H1 (cell line): ENCODE results near the gene CENPO. TPM values are rescaled to one million over a fixed set of nuclear protein-coding genes. Genes with fewer than 3 reads are reported as not detected.

Experiments
- CTCF ChIA-PET: fragments of 300-600 bp; sonication (Branson Sonifier 250); formaldehyde crosslinking; loops from one replicate; lab custom pipeline; 2021; ENCODE audit not compliant: partially characterized antibody; lab: Charles Lee
- POLR2A ChIA-PET: fragments of 300-600 bp; sonication (Branson Sonifier 250); formaldehyde crosslinking; loops from one replicate; lab custom pipeline; 2021; ENCODE audit warnings: inconsistent platforms; ENCODE audit not compliant: partially characterized antibody; lab: Charles Lee
- DNase-seq, 2 experiments: peaks; one replicate each; pipeline versions ENCODE4 v3.0.0 to v3.0.0-alpha.2; 2010 to 2022; ENCODE audit warnings: low spot score in 2 of 2, low read depth in 1 of 2, mixed read lengths in 1 of 2
- FAIRE-seq: peaks from 2 replicates; lab custom pipeline; 2011; peaks lifted over from hg19 to GRCh38; lab: Jason Lieb, UNC
- H2AFZ ChIP-seq: 2 replicates; pipeline ENCODE4 v1.8.1; 2012; ENCODE audit warnings: low read length, inconsistent platforms
- H2AK5ac ChIP-seq: 2 replicates; pipeline ENCODE4 v1.6.1; 2013; ENCODE audit warnings: low read depth, low read length
- H2BK120ac ChIP-seq: replicated peaks from 2 replicates; pipeline ENCODE3; 2013; ENCODE audit warnings: low read depth, low read length, inconsistent platforms
- H2BK12ac ChIP-seq: 2 replicates; pipeline ENCODE4 v1.6.1; 2013; ENCODE audit warnings: low read depth, low read length
- H2BK15ac ChIP-seq: 2 replicates; pipeline ENCODE4 v1.6.1; 2013; ENCODE audit warnings: low read length
- H2BK20ac ChIP-seq: 2 replicates; pipeline ENCODE4 v1.6.1; 2013; ENCODE audit warnings: low read length
- H2BK5ac ChIP-seq: 2 replicates; pipeline ENCODE4 v1.6.1; 2013; ENCODE audit warnings: low read depth, low read length
- H3K14ac ChIP-seq: 2 replicates; pipeline ENCODE4 v1.6.1; 2013; ENCODE audit warnings: inconsistent platforms; ENCODE audit not compliant: insufficient read length
- H3K18ac ChIP-seq: 2 replicates; pipeline ENCODE4 v1.6.1; 2013; ENCODE audit warnings: low read length; ENCODE audit errors: extremely low read depth
- H3K23ac ChIP-seq: 2 replicates; pipeline ENCODE4 v1.6.1; 2013; ENCODE audit warnings: inconsistent platforms; ENCODE audit not compliant: insufficient read length
- H3K23me2 ChIP-seq: 2 replicates; pipeline ENCODE4 v1.6.1; 2013; ENCODE audit warnings: low read depth, low read length
- H3K27ac ChIP-seq: 2 replicates; pipeline ENCODE4 v1.6.1; 2011; ENCODE audit warnings: low read depth, low read length, inconsistent platforms
- H3K27me3 ChIP-seq, 4 experiments: replicated peaks in 1 of 4; 1 replicate in 1 of 4; 2 replicates in 3 of 4; pipeline versions ENCODE4 v1.6.1 to v1.8.1; 2011 to 2013; ENCODE audit warnings: low read length in 3 of 4, mild to moderate bottlenecking in 3 of 4, inconsistent platforms in 2 of 4, mixed read lengths in 2 of 4, moderate library complexity in 1 of 4; ENCODE audit not compliant: control insufficient read depth in 3 of 4, insufficient read depth in 3 of 4; ENCODE audit errors: extremely low read depth in 1 of 4
- H3K36me3 ChIP-seq, 4 experiments: 2 replicates each; pipeline versions ENCODE4 v1.6.1 to v1.8.1; 2011 to 2013; ENCODE audit warnings: mild to moderate bottlenecking in 4 of 4, low read length in 3 of 4, moderate library complexity in 2 of 4, control low read depth in 1 of 4, inconsistent platforms in 1 of 4; ENCODE audit not compliant: insufficient read depth in 4 of 4, control insufficient read depth in 2 of 4
- H3K4ac ChIP-seq: replicated peaks from 2 replicates; pipeline ENCODE3; 2013; ENCODE audit warnings: low read length, low read depth, mixed read lengths, inconsistent platforms; ENCODE audit not compliant: insufficient read length
- H3K4me1 ChIP-seq, 4 experiments: replicated peaks in 1 of 4; 1 replicate in 1 of 4; 2 replicates in 3 of 4; pipeline versions ENCODE4 v1.6.1 to v1.8.1; 2011 to 2013; ENCODE audit warnings: low read length in 3 of 4, inconsistent platforms in 2 of 4, mixed read lengths in 1 of 4; ENCODE audit not compliant: insufficient read depth in 4 of 4, control insufficient read depth in 3 of 4
- H3K4me2 ChIP-seq, 2 experiments: 2 replicates each; pipeline versions ENCODE4 v1.6.1 to v1.8.1; 2011 to 2013; ENCODE audit warnings: low read depth in 2 of 2, low read length in 2 of 2, control low read depth in 1 of 2, inconsistent platforms in 1 of 2, mild to moderate bottlenecking in 1 of 2; ENCODE audit not compliant: insufficient read depth in 1 of 2
- H3K4me3 ChIP-seq, 4 experiments: fragments of 200-600, 300-600 bp in 1 of 4; sonication (generic), shearing (Covaris generic), sonication (Bioruptor Twin) in 1 of 4; 2 replicates each; pipeline versions ENCODE4 v1.5.1 to v1.8.1; 2011 to 2016; ENCODE audit warnings: low read length in 4 of 4, low read depth in 3 of 4, control low read depth in 2 of 4, inconsistent platforms in 2 of 4, mild to moderate bottlenecking in 2 of 4, mixed read lengths in 1 of 4, moderate library complexity in 1 of 4; ENCODE audit not compliant: insufficient read depth in 2 of 4; ENCODE audit errors: extremely low read depth in 1 of 4
- H3K56ac ChIP-seq: replicated peaks from 2 replicates; pipeline ENCODE3; 2013; ENCODE audit warnings: low read depth, mild to moderate bottlenecking, mixed read lengths, low read length, inconsistent platforms; ENCODE audit not compliant: insufficient read length
- H3K79me1 ChIP-seq: 2 replicates; pipeline ENCODE4 v1.6.1; 2013; ENCODE audit warnings: low read depth, low read length, control low read depth
- H3K79me2 ChIP-seq, 2 experiments: 2 replicates each; pipeline versions ENCODE4 v1.6.1 to v1.8.1; 2012 to 2013; ENCODE audit warnings: low read length in 2 of 2, mild to moderate bottlenecking in 2 of 2, inconsistent platforms in 1 of 2; ENCODE audit not compliant: insufficient read depth in 2 of 2, control insufficient read depth in 1 of 2
- H3K9ac ChIP-seq, 4 experiments: replicated peaks in 1 of 4; 1 replicate in 1 of 4; 2 replicates in 3 of 4; pipeline versions ENCODE4 v1.6.1 to v1.8.1; 2011 to 2013; ENCODE audit warnings: low read depth in 3 of 4, low read length in 3 of 4, control low read depth in 2 of 4, mild to moderate bottlenecking in 2 of 4, moderate library complexity in 2 of 4, inconsistent platforms in 1 of 4; ENCODE audit errors: extremely low read depth in 1 of 4
- H3K9me3 ChIP-seq, 2 experiments: 2 replicates each; pipeline versions ENCODE4 v1.6.1 to v1.8.1; 2012 to 2013; ENCODE audit warnings: mild to moderate bottlenecking in 2 of 2, moderate library complexity in 2 of 2, control low read depth in 1 of 2, inconsistent platforms in 1 of 2, low read depth in 1 of 2, low read length in 1 of 2, mixed read lengths in 1 of 2; ENCODE audit not compliant: insufficient read depth in 2 of 2
- H4K20me1 ChIP-seq, 2 experiments: replicated peaks in 1 of 2; 2 replicates each; pipeline versions ENCODE3 to v1.8.1; 2011 to 2013; ENCODE audit warnings: inconsistent platforms in 2 of 2, low read length in 2 of 2, mild to moderate bottlenecking in 1 of 2; ENCODE audit not compliant: insufficient read depth in 2 of 2, control insufficient read depth in 1 of 2
- H4K5ac ChIP-seq: 2 replicates; pipeline ENCODE4 v1.6.1; 2013; ENCODE audit warnings: low read length, low read depth, mixed read lengths, inconsistent platforms; ENCODE audit not compliant: insufficient read length
- H4K8ac ChIP-seq: 2 replicates; pipeline ENCODE4 v1.8.0; 2013; ENCODE audit warnings: mild to moderate bottlenecking, moderate library complexity, low read length, inconsistent platforms; ENCODE audit not compliant: insufficient read depth; ENCODE audit errors: extremely low read depth
- H4K91ac ChIP-seq: replicated peaks from 2 replicates; pipeline ENCODE3; 2013; ENCODE audit warnings: low read length, mixed read lengths, inconsistent platforms; ENCODE audit not compliant: insufficient read length
- CTBP2 ChIP-seq: IDR thresholded peaks from 2 replicates; pipeline ENCODE4 v1.7.0; 2011; ENCODE audit warnings: borderline replicate concordance, mild to moderate bottlenecking, moderate library complexity, mixed read lengths, low read length; ENCODE audit not compliant: insufficient read depth, insufficient read length
- EGR1 ChIP-seq: IDR thresholded peaks from 2 replicates; pipeline ENCODE4 v1.6.1; 2011; ENCODE audit warnings: low read depth, low read length, borderline replicate concordance
- JUN ChIP-seq: IDR thresholded peaks from 2 replicates; pipeline ENCODE4 v1.6.1; 2011; ENCODE audit warnings: low read depth, mild to moderate bottlenecking, improper control_type of control experiment, low read length
- RBBP5 ChIP-seq: IDR thresholded peaks from 2 replicates; pipeline ENCODE4 v1.7.1; 2012; ENCODE audit warnings: low read depth, mild to moderate bottlenecking, inconsistent platforms, low read length, moderate library complexity, borderline replicate concordance
- WGBS, 2 experiments: shearing (Covaris generic) in 1 of 2; methylation state at CpG; one replicate each; pipeline versions ENCODE4 v1.1.6 to v1.1.7; 2013 to 2015; ENCODE audit warnings: low lambda C conversion rate in 2 of 2, mixed read lengths in 2 of 2, inconsistent platforms in 1 of 2, low coverage in 1 of 2, missing lambda C conversion rate in 1 of 2; ENCODE audit not compliant: insufficient replicate concordance in 2 of 2, insufficient coverage in 1 of 2, insufficient read length in 1 of 2; ENCODE audit errors: extremely low coverage in 1 of 2, missing lambda C conversion rate in 1 of 2; 5-methylcytosine and 5-hydroxymethylcytosine counted together
- polyA plus RNA-seq, 7 experiments: library from polyadenylated mRNA; depleted of rRNA in 3 of 7; stranded (reverse) in 5 of 7; unstranded in 2 of 7; fragments of >200 nt in 5 of 7; fragments of 200-250 nt in 2 of 7; gene quantifications; 1 replicate in 5 of 7; 2 replicates in 1 of 7; 4 replicates in 1 of 7; pipeline versions ENCODE4 v1.2.1 to v1.2.3, GENCODE V29; 2011 to 2013; ENCODE audit warnings: missing spikeins in 2 of 7, mixed read lengths in 2 of 7
- total RNA-seq: library from RNA; stranded (reverse); fragmentation: NEBNext Ultra II Directional; extraction: Animal tissue kit (Norgen Biotek cat#: 25700); gene quantifications from 2 replicates; pipeline ENCODE4 v1.2.1, GENCODE V29; 2021

Gene CENPO
- total and polyA plus RNA-seq, 2 of the 8 experiments (the other 6 are each of a cell fraction or from before 2014, with no cell fraction given): 34.4 to 46.3 TPM

- no peak for FAIRE-seq
Observed at GRCh38 chr2:24853996-24854395, 60.8 kb downstream of the CENPO start.

More at GRCh38 chr2:24853996-24854395, 60.8 kb downstream of the CENPO start:
- Histone ChIP-seq H3K56ac (no peak overlapping the region), H4K5ac (no peak overlapping the region), H3K9me3 (peaks cover 0 to under 1% of the 10 kb centered on the region in 2 experiments; a peak in 2 of 4 replicates), H3K4me1 (no peaks in the 10 kb centered on the region), H2BK20ac (no peak overlapping the region), H3K23ac (no peak overlapping the region), H4K91ac (no peak overlapping the region), H2BK120ac (no peak overlapping the region), H2BK5ac (no peak overlapping the region), H3K36me3 (no peaks in the 10 kb centered on the region; a peak in 1 of 8 replicates), H4K20me1 (peaks cover 0 to 2% of the 10 kb centered on the region in 2 experiments), H2BK12ac (no peak overlapping the region), H3K4ac (no peak overlapping the region), H2AFZ (no peak overlapping the region), H3K14ac (no peak overlapping the region), H3K27ac (no peak overlapping the region), H3K18ac (no peak overlapping the region), H3K27me3 (no peaks in the 10 kb centered on the region), H4K8ac (no peak overlapping the region), H3K9ac (no peak overlapping the region), H3K79me2 (no peaks in the 10 kb centered on the region), H3K4me2 (no peak overlapping the region), H3K4me3 (no peak overlapping the region), H3K79me1 (no peaks in the 10 kb centered on the region; the same call in 1 of the 2 replicates), H2AK5ac (no peak overlapping the region), H2BK15ac (no peak overlapping the region), H3K23me2 (no peaks in the 10 kb centered on the region)
- TF ChIP-seq RBBP5: no peak
- no peak for TF ChIP-seq EGR1
- no peak for TF ChIP-seq JUN
- no peak for TF ChIP-seq CTBP2
- no peak for DNase-seq
- WGBS, 2 experiments: 79% methylated on average over 3 of the region's 3 CpGs; no CpG with 5 or more reads in 1 of the 2 experiments
- ChIA-PET POLR2A (no interaction called here), CTCF (no interaction called here)
